Measurements from ENCODE around the gene TRIM44.

TRIM44 gene

DNA sequence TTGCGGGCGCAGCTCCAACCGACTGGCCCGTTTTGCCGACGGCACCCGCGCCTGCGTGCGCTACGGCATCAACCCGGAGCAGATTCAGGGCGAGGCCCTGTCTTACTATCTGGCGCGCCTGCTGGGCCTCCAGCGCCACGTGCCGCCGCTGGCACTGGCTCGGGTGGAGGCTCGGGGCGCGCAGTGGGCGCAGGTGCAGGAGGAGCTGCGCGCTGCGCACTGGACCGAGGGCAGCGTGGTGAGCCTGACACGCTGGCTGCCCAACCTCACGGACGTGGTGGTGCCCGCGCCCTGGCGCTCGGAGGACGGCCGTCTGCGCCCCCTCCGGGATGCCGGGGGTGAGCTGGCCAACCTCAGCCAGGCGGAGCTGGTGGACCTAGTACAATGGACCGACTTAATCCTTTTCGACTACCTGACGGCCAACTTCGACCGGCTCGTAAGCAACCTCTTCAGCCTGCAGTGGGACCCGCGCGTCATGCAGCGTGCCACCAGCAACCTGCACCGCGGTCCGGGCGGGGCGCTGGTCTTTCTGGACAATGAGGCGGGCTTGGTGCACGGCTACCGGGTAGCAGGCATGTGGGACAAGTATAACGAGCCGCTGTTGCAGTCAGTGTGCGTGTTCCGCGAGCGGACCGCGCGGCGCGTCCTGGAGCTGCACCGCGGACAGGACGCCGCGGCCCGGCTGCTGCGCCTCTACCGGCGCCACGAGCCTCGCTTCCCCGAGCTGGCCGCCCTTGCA lies 43.3 kb upstream of the TRIM44 start:
- Histone ChIP-seq H2AFZ (ENCODE audit: low read length) (no peak overlapping the region), H4K20me1 (ENCODE audit: insufficient read depth, low read length) (no peaks in the 10 kb centered on the region), H3K4me2 (ENCODE audit: low read length) (no peak overlapping the region), H3F3A (ENCODE audit: insufficient read depth, low read length) (no peaks in the 10 kb centered on the region), H3K9ac (ENCODE audit: low read length) (no peak overlapping the region), H3K27me3 (ENCODE audit: insufficient read depth, low read length) (no peaks in the 10 kb centered on the region), H3K4me3 (ENCODE audit: low read depth, low read length, poor library complexity, severe bottlenecking) (no peak overlapping the region), H3K9me2 (ENCODE audit: low read depth, low read length) (no peaks in the 10 kb centered on the region), H3K4me1 (ENCODE audit: insufficient read depth, low read length, severe bottlenecking) (no peaks in the 10 kb centered on the region), H3K36me3 (ENCODE audit: insufficient read depth, low read length) (no peaks in the 10 kb centered on the region), H3K27ac (ENCODE audit: low read depth, low read length, poor library complexity, severe bottlenecking) (no peak overlapping the region), H3K9me3 (ENCODE audit: low read length) (no peaks in the 10 kb centered on the region), H3K79me2 (ENCODE audit: insufficient read depth, low read length) (no peaks in the 10 kb centered on the region)
- TF ChIP-seq, protein P1, sequence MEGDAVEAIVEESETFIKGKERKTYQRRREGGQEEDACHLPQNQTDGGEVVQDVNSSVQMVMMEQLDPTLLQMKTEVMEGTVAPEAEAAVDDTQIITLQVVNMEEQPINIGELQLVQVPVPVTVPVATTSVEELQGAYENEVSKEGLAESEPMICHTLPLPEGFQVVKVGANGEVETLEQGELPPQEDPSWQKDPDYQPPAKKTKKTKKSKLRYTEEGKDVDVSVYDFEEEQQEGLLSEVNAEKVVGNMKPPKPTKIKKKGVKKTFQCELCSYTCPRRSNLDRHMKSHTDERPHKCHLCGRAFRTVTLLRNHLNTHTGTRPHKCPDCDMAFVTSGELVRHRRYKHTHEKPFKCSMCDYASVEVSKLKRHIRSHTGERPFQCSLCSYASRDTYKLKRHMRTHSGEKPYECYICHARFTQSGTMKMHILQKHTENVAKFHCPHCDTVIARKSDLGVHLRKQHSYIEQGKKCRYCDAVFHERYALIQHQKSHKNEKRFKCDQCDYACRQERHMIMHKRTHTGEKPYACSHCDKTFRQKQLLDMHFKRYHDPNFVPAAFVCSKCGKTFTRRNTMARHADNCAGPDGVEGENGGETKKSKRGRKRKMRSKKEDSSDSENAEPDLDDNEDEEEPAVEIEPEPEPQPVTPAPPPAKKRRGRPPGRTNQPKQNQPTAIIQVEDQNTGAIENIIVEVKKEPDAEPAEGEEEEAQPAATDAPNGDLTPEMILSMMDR (IDR thresholded peaks at IDR 0.05; ENCODE audit: low read length): no peak
- TF ChIP-seq EZH2 (IDR thresholded peaks at IDR 0.05; ENCODE audit: borderline replicate concordance, low read length): no peak

DNA sequence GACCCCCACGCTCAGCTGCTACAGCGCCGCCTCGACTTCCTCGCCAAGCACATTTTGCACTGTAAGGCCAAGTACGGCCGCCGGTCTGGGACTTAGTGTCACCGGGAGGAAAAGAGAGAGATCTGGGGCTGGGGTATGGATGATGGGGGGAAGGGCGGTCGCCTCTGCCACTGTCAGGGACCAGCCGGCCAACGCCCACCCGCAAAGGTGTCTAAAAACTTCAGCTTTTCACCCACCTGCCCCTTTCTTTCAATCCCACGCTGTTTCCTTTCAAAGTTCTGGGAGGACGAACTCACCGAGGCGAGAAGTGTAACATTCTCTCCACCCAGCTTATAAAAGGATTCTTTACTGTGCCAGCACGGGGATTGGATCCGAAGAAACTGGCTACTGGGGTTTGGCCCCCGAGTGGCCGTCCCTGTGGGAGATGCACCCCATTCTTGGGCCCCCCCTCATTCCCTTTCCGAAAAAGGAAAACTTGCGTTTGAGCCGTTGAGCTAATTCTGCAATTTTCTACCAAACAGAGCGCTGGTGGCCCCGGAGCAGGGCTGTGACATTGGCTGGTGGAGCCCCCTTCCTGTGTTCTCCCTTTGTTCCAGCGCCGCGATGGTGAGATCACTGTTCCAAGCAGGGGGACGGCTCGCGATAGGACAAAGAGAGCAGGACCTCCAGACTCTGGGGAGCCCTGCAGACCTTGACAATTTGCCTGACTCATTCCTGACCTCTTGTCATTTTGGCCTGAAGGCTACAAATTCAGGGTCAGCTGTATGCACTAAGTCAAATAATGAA lies 42.5 kb upstream of the TRIM44 start:
- no peak overlapping the region for H2AFZ ChIP-seq (ENCODE audit: low read length)
- H3F3A ChIP-seq (ENCODE audit: insufficient read depth, low read length): no peaks in the 10 kb centered on the region
- no peak overlapping the region for H3K9ac ChIP-seq (ENCODE audit: low read length)
- no peaks in the 10 kb centered on the region for H4K20me1 ChIP-seq (ENCODE audit: insufficient read depth, low read length)
- H3K27ac ChIP-seq (ENCODE audit: low read depth, low read length, poor library complexity, severe bottlenecking): no peak overlapping the region
- H3K9me2 ChIP-seq (ENCODE audit: low read depth, low read length): no peaks in the 10 kb centered on the region
- H3K4me3 ChIP-seq (ENCODE audit: low read depth, low read length, poor library complexity, severe bottlenecking): no peak overlapping the region
- TF ChIP-seq EZH2 (IDR thresholded peaks at IDR 0.05; ENCODE audit: borderline replicate concordance, low read length): no peak
- TF ChIP-seq, protein P1 (IDR thresholded peaks at IDR 0.05; ENCODE audit: low read length): no peak
- no peaks in the 10 kb centered on the region for H3K79me2 ChIP-seq (ENCODE audit: insufficient read depth, low read length)
- H3K27me3 ChIP-seq (ENCODE audit: insufficient read depth, low read length): no peaks in the 10 kb centered on the region
- no peaks in the 10 kb centered on the region for H3K36me3 ChIP-seq (ENCODE audit: insufficient read depth, low read length)
- H3K4me2 ChIP-seq (ENCODE audit: low read length): no peak overlapping the region
- no peaks in the 10 kb centered on the region for H3K9me3 ChIP-seq (ENCODE audit: low read length)
- H3K4me1 ChIP-seq (ENCODE audit: insufficient read depth, low read length, severe bottlenecking): no peaks in the 10 kb centered on the region

DNA sequence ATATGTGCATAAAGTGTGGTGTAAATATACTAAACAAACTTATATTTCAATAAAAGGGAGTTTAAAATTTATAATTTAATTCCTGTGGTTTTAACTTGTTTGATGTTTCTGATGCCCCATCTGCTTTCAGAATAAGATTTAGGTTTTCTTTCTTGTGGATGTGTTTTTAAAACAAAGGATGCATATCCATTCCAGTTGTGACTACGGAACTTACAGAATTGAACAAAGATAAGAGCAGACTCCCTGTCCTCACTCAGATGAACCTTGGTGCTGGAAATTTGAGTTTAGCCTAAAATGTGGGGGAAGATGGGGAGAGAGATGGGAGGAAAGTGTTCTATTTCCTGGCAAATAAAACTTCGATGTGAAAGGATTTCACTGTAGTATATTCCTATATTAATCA lies 41.8 kb upstream of the TRIM44 start:
- Histone ChIP-seq H3K27me3 (ENCODE audit: insufficient read depth, low read length) (no peaks in the 10 kb centered on the region), H2AFZ (ENCODE audit: low read length) (no peak overlapping the region), H3K9me2 (ENCODE audit: low read depth, low read length) (no peaks in the 10 kb centered on the region), H3K79me2 (ENCODE audit: insufficient read depth, low read length) (no peaks in the 10 kb centered on the region), H3K9me3 (ENCODE audit: low read length) (no peaks in the 10 kb centered on the region), H3F3A (ENCODE audit: insufficient read depth, low read length) (no peaks in the 10 kb centered on the region), H3K4me1 (ENCODE audit: insufficient read depth, low read length, severe bottlenecking) (no peaks in the 10 kb centered on the region), H3K4me3 (ENCODE audit: low read depth, low read length, poor library complexity, severe bottlenecking) (no peak overlapping the region), H3K4me2 (ENCODE audit: low read length) (no peak overlapping the region), H3K9ac (ENCODE audit: low read length) (no peak overlapping the region), H3K27ac (ENCODE audit: low read depth, low read length, poor library complexity, severe bottlenecking) (no peak overlapping the region), H3K36me3 (ENCODE audit: insufficient read depth, low read length) (no peaks in the 10 kb centered on the region), H4K20me1 (ENCODE audit: insufficient read depth, low read length) (no peaks in the 10 kb centered on the region)
- TF ChIP-seq, protein P1 (IDR thresholded peaks at IDR 0.05; ENCODE audit: low read length): no peak
- no peak for TF ChIP-seq EZH2 (IDR thresholded peaks at IDR 0.05; ENCODE audit: borderline replicate concordance, low read length)

Data from OCI-LY1 (cell line).